Astrocyte of the cerebellum (primary cell): ENCODE measurements around the gene CNDP2.
A peak's percentile ranks its signal among the peaks of the same experiment; 100 is the strongest.

ENCODE experiments used
- DNase-seq: peaks from one replicate; pipeline ENCODE4 v3.0.0-alpha.2; 2011; ENCODE audit warnings: low read depth
- H3K4me3 ChIP-seq: 2 replicates; pipeline ENCODE4 v1.5.1; 2011; ENCODE audit warnings: mild to moderate bottlenecking, low read depth, low read length, moderate library complexity
- in situ Hi-C: cut with HindIII; loops from 2 replicates; pipeline ENCODE4 v1.10.0; 2017; ENCODE audit warnings: low sequenced_read_pairs
- TF ChIP-seq, protein P1 (sequence below): IDR thresholded peaks from 2 replicates; pipeline ENCODE4 v1.5.1; 2012; ENCODE audit warnings: low read length, low read depth, moderate library complexity, mild to moderate bottlenecking; ENCODE audit errors: missing control alignments

Gene CNDP2

GRCh38 chr18:74457043-74457724 lies 39.0 kb upstream of the CNDP2 start, which contains the start of gene DIPK1C:
Gene DIPK1C, minus strand, starts transcription at chr18:74457308. Its CDS starts 49 bp downstream, at chr18:74457259.
- TF ChIP-seq, protein P1, sequence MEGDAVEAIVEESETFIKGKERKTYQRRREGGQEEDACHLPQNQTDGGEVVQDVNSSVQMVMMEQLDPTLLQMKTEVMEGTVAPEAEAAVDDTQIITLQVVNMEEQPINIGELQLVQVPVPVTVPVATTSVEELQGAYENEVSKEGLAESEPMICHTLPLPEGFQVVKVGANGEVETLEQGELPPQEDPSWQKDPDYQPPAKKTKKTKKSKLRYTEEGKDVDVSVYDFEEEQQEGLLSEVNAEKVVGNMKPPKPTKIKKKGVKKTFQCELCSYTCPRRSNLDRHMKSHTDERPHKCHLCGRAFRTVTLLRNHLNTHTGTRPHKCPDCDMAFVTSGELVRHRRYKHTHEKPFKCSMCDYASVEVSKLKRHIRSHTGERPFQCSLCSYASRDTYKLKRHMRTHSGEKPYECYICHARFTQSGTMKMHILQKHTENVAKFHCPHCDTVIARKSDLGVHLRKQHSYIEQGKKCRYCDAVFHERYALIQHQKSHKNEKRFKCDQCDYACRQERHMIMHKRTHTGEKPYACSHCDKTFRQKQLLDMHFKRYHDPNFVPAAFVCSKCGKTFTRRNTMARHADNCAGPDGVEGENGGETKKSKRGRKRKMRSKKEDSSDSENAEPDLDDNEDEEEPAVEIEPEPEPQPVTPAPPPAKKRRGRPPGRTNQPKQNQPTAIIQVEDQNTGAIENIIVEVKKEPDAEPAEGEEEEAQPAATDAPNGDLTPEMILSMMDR, result no peak
- in situ Hi-C loops, result loop anchor here (25.0 kb wide), 1 partner anchor 270 kb away; no protein-coding TSS in a partner anchor
- no peak for DNase-seq
- peak within 1 kb of the TSS; percentile 21 for H3K4me3 ChIP-seq

GRCh38 chr18:74457725-74458421 lies 38.3 kb upstream of the CNDP2 start:
- no peak overlapping the region for H3K4me3 ChIP-seq
- in situ Hi-C loops, result loop anchor here (25.0 kb wide), 1 partner anchor 271 kb away; no protein-coding TSS in a partner anchor
- TF ChIP-seq, protein P1, result no peak
- DNase-seq, result no peak

DNA sequence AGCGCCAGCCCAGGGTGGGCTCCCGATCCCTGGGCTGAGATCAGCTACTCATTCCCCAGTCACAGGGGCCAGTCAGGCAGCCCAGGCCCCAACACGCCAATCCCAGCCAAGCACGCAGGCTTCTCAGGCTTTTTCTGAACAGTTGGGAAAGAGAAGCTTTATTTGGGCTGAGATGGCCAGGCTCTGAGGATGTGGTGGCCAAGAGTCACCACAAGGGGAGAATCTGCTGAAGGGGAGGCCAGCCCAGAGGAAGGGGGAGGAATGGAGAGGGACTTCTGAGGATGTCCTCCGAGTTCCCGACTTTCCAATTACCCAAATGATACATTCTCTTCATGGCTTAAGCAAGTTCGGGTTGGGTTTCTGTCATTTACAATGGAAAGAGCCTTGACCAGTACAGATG lies 36.3 kb upstream of the CNDP2 start:
- H3K4me3 ChIP-seq, result no peak overlapping the region
- in situ Hi-C loops, result loop anchor here (25.0 kb wide), 1 partner anchor 273 kb away; no protein-coding TSS in a partner anchor
- TF ChIP-seq, protein P1, result peak; percentile 32
- DNase-seq, result no peak

DNA sequence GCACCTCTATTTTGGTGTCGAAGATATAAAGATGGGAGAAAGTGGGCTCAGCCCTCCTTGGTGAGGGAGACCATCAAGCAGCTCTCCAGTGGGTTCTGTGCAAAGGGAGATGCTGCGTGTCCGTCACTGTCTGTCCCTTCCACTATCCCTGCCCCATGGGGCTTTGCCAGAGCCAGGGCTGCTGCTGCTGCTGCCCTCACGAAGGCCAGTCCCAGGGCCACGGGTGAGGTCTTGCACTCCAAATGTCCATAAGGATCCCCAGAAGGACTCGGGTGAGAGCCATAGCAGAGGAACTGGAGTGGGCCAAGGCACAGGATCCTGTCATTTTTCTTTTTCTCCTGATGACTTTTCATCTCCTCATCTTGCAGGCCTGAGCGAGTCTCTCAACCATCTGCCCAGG lies 35.3 kb upstream of the CNDP2 start:
- no peak for DNase-seq
- in situ Hi-C loops, result loop anchor here (25.0 kb wide), 1 partner anchor 274 kb away; no protein-coding TSS in a partner anchor
- TF ChIP-seq, protein P1, result no peak
- H3K4me3 ChIP-seq, result no peak overlapping the region

GRCh38 chr18:74463254-74463653 lies 32.9 kb upstream of the CNDP2 start:
- DNase-seq, result no peak
- H3K4me3 ChIP-seq, result no peak overlapping the region
- TF ChIP-seq, protein P1, result no peak
- in situ Hi-C loops, result loop anchor here (25.0 kb wide), 1 partner anchor 276 kb away; no protein-coding TSS in a partner anchor

GRCh38 chr18:74463983-74464382 lies 32.2 kb upstream of the CNDP2 start:
- no peak for DNase-seq
- TF ChIP-seq, protein P1, result no peak
- in situ Hi-C loops, result loop anchor here (25.0 kb wide), 1 partner anchor 277 kb away; no protein-coding TSS in a partner anchor

More at GRCh38 chr18:74463983-74464382, 32.2 kb upstream of the CNDP2 start:
- no peak overlapping the region for H3K4me3 ChIP-seq
